ENCODE measurements around the gene ITGAL.

GRCh38 chr16:30437511-30438046, 35.0 kb upstream of the ITGAL start:
- TF ChIP-seq POLR2A (IDR thresholded peaks at IDR 0.05) (no peak), CTCF (IDR thresholded peaks at IDR 0.05 in 8 of 11, conservative IDR thresholded peaks at IDR 0.05 in 3 of 11) (no peak), POLR2AphosphoS5 (IDR thresholded peaks at IDR 0.05) (no peak)
